Kidney epithelial cell (primary cell): ENCODE results near the gene SLC25A20. TPM values are rescaled to one million over a fixed set of nuclear protein-coding genes. Genes with fewer than 3 reads are reported as not detected.

Experiments
- DNase-seq: peaks from one replicate; pipeline ENCODE4 v3.0.0-alpha.2; 2010; ENCODE audit warnings: low read depth
- H3K27me3 ChIP-seq: 2 replicates; pipeline ENCODE4 v1.6.0; 2011; ENCODE audit warnings: low read length; ENCODE audit not compliant: control insufficient read depth, insufficient read depth
- H3K36me3 ChIP-seq: 2 replicates; pipeline ENCODE4 v1.5.1; 2011; ENCODE audit warnings: low read length; ENCODE audit not compliant: control insufficient read depth, insufficient read depth
- H3K4me3 ChIP-seq: 2 replicates; pipeline ENCODE4 v1.5.1; 2011; ENCODE audit warnings: low read depth, mild to moderate bottlenecking, control low read depth, low read length
- total RNA-seq: library from RNA; depleted of rRNA; stranded (reverse); fragments of >200 nt; gene quantifications from 2 replicates; pipeline ENCODE4 v1.2.3, GENCODE V29; 2015
- TF ChIP-seq, protein P1 (sequence below): IDR thresholded peaks from 2 replicates; pipeline ENCODE4 v1.5.1; 2011; ENCODE audit warnings: mild to moderate bottlenecking, moderate library complexity, low read length, control low read depth, inconsistent platforms; ENCODE audit not compliant: insufficient read depth, poor library complexity, severe bottlenecking

The SLC25A20 gene
- total RNA-seq, 1 donor from 2014 or later, result 6.9 TPM

- no peak for DNase-seq
- no peak overlapping the region for H3K4me3 ChIP-seq
- TF ChIP-seq, protein P1, sequence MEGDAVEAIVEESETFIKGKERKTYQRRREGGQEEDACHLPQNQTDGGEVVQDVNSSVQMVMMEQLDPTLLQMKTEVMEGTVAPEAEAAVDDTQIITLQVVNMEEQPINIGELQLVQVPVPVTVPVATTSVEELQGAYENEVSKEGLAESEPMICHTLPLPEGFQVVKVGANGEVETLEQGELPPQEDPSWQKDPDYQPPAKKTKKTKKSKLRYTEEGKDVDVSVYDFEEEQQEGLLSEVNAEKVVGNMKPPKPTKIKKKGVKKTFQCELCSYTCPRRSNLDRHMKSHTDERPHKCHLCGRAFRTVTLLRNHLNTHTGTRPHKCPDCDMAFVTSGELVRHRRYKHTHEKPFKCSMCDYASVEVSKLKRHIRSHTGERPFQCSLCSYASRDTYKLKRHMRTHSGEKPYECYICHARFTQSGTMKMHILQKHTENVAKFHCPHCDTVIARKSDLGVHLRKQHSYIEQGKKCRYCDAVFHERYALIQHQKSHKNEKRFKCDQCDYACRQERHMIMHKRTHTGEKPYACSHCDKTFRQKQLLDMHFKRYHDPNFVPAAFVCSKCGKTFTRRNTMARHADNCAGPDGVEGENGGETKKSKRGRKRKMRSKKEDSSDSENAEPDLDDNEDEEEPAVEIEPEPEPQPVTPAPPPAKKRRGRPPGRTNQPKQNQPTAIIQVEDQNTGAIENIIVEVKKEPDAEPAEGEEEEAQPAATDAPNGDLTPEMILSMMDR, result no peak
- H3K27me3 ChIP-seq, result no peaks in the 10 kb centered on the region
- H3K36me3 ChIP-seq, result no peaks in the 10 kb centered on the region
Observed at GRCh38 chr3:48935530-48935929, 36.8 kb upstream of the SLC25A20 start.

- no peak overlapping the region for H3K4me3 ChIP-seq
- no peaks in the 10 kb centered on the region for H3K27me3 ChIP-seq
- TF ChIP-seq, protein P1, result no peak
- DNase-seq, result no peak
- no peaks in the 10 kb centered on the region for H3K36me3 ChIP-seq
Observed at GRCh38 chr3:48934333-48934991, 35.8 kb upstream of the SLC25A20 start.

DNA sequence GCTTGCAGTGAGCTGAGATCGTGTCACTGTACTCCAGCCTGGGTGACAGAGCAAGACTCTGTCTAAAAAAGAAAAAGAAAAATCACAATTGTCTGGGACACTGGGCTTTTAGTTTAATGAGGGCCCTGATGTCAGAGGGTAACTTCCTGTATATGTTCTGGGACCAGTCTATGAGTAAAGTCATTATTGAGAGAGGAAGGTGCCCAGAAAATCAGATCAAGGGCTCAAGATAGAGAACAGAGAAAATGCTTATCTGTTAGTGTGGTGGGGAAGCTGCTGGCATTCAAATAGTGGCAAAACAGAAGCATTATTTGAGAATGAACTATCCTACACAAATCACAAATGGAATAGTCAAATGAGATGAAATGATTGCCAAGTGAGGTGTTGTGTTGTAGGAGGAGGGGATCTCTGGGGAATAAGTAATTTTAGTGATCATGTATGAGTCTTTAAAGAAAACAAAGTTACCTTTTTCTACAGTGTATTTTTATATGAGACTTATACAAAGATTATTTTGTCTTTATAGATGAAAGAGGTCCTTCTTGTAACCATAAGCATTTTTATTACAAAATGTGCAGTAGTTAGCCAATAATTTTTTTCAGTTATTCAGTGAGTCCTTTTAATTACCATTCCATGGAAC lies 33.4 kb upstream of the SLC25A20 start:
- Histone ChIP-seq H3K27me3 (no peaks in the 10 kb centered on the region), H3K4me3 (no peak overlapping the region), H3K36me3 (peaks cover 2% of the 10 kb centered on the region)
- TF ChIP-seq, protein P1, result no peak
- no peak for DNase-seq

GRCh38 chr3:48930590-48930989 lies 31.9 kb upstream of the SLC25A20 start:
- Histone ChIP-seq H3K4me3 (no peak overlapping the region), H3K36me3 (peaks cover 2% of the 10 kb centered on the region), H3K27me3 (no peaks in the 10 kb centered on the region)
- DNase-seq, result no peak
- TF ChIP-seq, protein P1, result no peak

GRCh38 chr3:48929358-48930035 lies 30.8 kb upstream of the SLC25A20 start:
- H3K4me3 ChIP-seq, result no peak overlapping the region
- TF ChIP-seq, protein P1, result no peak
- peaks cover 2% of the 10 kb centered on the region for H3K36me3 ChIP-seq
- no peak for DNase-seq
- no peaks in the 10 kb centered on the region for H3K27me3 ChIP-seq

GRCh38 chr3:48928679-48929078 lies 30.0 kb upstream of the SLC25A20 start:
- Histone ChIP-seq H3K4me3 (no peak overlapping the region), H3K36me3 (peaks cover 2% of the 10 kb centered on the region), H3K27me3 (no peaks in the 10 kb centered on the region)
- no peak for DNase-seq
- TF ChIP-seq, protein P1, result no peak
